Chondrocyte (in vitro differentiated cells): ENCODE measurements around the gene C3orf70. TPM values are rescaled to one million over a fixed set of nuclear protein-coding genes. Genes with fewer than 3 reads are reported as not detected.

Experiments
- DNase-seq: peaks from one replicate; pipeline ENCODE4 v3.0.0; 2021; ENCODE audit warnings: mixed read lengths, low spot score
- H3K27ac Mint-ChIP-seq: one replicate; pipeline ENCODE4 v1.8.0; 2021; ENCODE audit warnings: mild to moderate bottlenecking, moderate library complexity, mixed read lengths; ENCODE audit not compliant: unreplicated experiment
- H3K27me3 Mint-ChIP-seq: 2 replicates; pipeline ENCODE4 v1.8.0; 2021; ENCODE audit warnings: low read depth, mixed read lengths
- H3K36me3 Mint-ChIP-seq: 2 replicates; pipeline ENCODE4 v1.8.0; 2021; ENCODE audit warnings: low read depth, mixed read lengths
- H3K4me1 Mint-ChIP-seq: 2 replicates; pipeline ENCODE4 v1.8.0; 2021; ENCODE audit warnings: low read depth, mild to moderate bottlenecking, mixed read lengths
- H3K4me3 Mint-ChIP-seq: one replicate; pipeline ENCODE4 v1.8.0; 2021; ENCODE audit warnings: mild to moderate bottlenecking, moderate library complexity, mixed read lengths; ENCODE audit not compliant: unreplicated experiment
- H3K9me3 Mint-ChIP-seq: 2 replicates; pipeline ENCODE4 v1.8.0; 2021; ENCODE audit warnings: low read depth, mixed read lengths
- total RNA-seq: library from RNA; stranded (reverse); gene quantifications from 3 replicates; pipeline ENCODE4 v1.2.1, GENCODE V29; 2021
- TF ChIP-seq, protein P1 (sequence below): fragments of 200-600 bp; sonication (generic); IDR thresholded peaks from 2 replicates; pipeline ENCODE4 v1.5.0; 2021; ENCODE audit warnings: antibody characterized with exemption, mild to moderate bottlenecking, moderate library complexity

The C3orf70 gene
- total RNA-seq, 1 donor from 2014 or later, result 27.7 TPM

DNA sequence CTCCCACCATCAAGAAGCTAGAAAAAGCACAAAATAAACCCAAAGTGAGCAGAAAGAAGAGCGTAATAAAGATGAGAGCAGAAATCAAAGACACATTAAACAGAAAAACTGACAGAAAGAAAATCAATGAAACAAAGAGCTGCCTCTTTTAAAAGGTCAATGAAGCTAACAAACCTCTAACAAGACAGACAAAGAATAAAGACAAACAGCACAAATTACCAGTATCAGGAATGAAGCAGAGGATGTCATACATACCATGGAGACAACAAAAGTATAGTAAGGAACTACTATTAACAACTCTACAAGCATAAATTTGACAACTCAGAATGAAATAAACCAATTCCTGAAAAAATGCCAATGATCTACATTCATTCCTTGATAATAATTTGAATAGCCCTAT, 15.0 kb downstream of the C3orf70 start:
- TF ChIP-seq, protein P1, sequence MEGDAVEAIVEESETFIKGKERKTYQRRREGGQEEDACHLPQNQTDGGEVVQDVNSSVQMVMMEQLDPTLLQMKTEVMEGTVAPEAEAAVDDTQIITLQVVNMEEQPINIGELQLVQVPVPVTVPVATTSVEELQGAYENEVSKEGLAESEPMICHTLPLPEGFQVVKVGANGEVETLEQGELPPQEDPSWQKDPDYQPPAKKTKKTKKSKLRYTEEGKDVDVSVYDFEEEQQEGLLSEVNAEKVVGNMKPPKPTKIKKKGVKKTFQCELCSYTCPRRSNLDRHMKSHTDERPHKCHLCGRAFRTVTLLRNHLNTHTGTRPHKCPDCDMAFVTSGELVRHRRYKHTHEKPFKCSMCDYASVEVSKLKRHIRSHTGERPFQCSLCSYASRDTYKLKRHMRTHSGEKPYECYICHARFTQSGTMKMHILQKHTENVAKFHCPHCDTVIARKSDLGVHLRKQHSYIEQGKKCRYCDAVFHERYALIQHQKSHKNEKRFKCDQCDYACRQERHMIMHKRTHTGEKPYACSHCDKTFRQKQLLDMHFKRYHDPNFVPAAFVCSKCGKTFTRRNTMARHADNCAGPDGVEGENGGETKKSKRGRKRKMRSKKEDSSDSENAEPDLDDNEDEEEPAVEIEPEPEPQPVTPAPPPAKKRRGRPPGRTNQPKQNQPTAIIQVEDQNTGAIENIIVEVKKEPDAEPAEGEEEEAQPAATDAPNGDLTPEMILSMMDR, result no peak
- Mint-ChIP-seq H3K4me1 (peaks cover 10% of the 10 kb centered on the region), H3K36me3 (peaks cover 5% of the 10 kb centered on the region), H3K27ac (no peak overlapping the region), H3K27me3 (no peaks in the 10 kb centered on the region), H3K9me3 (no peaks in the 10 kb centered on the region), H3K4me3 (no peak overlapping the region)
- no peak for DNase-seq

DNA sequence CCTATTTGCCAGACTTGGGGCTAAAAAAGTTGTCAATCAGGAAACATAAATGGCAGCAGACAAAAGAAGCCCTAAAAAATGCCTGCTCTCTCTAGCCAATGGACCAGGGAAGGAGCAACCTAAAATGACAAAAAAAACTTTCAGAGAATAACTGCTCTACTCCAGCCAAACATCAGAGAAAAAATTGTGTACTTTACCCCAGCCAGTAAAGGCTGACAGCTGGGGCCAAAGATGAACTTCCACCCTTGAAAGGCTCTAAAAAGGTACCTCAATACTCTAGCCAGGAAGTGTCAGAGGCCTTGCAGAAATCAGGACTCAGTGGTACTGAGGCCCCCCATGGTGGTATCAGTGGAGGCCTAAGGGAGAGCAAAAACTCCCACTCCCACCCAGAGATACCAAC, 18.4 kb downstream of the C3orf70 start:
- Mint-ChIP-seq H3K4me3 (no peak overlapping the region), H3K4me1 (peaks cover 33% of the 10 kb centered on the region), H3K36me3 (peaks cover 5% of the 10 kb centered on the region), H3K27ac (no peak overlapping the region), H3K9me3 (no peaks in the 10 kb centered on the region), H3K27me3 (no peaks in the 10 kb centered on the region)
- no peak for DNase-seq
- TF ChIP-seq, protein P1, result no peak

DNA sequence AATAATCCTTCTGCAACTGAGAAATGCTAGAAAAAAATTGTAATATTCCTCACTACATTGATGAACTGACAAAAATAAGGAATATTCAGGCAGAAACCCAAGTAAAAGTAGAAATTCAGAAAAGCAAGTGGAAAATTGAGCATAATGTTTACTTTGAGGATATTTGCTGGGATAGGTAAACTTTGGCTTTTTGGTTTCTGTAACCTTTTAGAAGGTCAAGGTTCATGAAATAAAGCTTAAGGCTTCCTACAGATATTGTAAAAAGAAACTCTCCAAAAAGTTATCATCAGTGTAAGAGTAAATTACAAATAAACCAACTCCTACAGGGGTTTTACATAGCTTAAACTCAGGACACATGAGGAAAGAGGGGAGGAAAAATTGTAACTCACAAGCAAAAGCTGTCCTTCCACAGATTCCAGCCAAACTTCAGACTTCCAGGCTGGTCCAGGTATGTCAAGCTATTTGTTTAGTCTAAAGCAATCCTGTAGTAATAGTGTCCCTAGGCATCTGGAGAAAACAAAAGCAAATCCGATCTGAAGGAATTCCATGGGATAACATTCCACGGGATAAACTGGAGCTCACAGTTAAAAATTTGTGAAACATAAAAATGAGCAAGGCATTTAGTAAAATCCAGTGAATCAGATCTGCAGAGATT, 21.1 kb downstream of the C3orf70 start:
- no peaks in the 10 kb centered on the region for H3K9me3 Mint-ChIP-seq
- H3K27me3 Mint-ChIP-seq, result no peaks in the 10 kb centered on the region
- no peak overlapping the region for H3K4me3 Mint-ChIP-seq
- H3K27ac Mint-ChIP-seq, result peak overlapping the region; percentile 42
- peaks cover 37% of the 10 kb centered on the region for H3K4me1 Mint-ChIP-seq
- TF ChIP-seq, protein P1, result no peak
- H3K36me3 Mint-ChIP-seq, result peaks cover 1% of the 10 kb centered on the region
- no peak for DNase-seq

DNA sequence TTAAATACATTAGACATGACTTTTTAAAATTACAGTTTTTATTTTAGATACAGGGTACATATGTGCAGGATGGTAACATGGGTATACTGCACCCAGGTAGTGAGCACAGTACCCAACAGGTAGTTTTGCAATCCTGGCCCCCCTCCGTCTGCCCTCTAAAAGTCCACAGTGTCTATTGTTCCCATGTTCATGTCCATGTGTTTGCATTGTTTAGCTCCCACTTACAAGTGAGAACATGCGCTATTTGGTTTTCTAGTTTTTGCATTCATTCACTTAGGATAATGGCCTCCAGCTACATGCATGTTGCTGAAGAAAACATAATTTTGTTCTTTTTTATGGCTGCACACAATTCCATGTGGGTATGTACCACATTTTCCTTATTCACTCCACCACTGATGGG, 23.8 kb downstream of the C3orf70 start:
- H3K27ac Mint-ChIP-seq, result no peak overlapping the region
- no peaks in the 10 kb centered on the region for H3K9me3 Mint-ChIP-seq
- no peak overlapping the region for H3K4me3 Mint-ChIP-seq
- no peak for DNase-seq
- H3K4me1 Mint-ChIP-seq, result peaks cover 29% of the 10 kb centered on the region
- H3K27me3 Mint-ChIP-seq, result no peaks in the 10 kb centered on the region
- TF ChIP-seq, protein P1, result no peak
- no peaks in the 10 kb centered on the region for H3K36me3 Mint-ChIP-seq

DNA sequence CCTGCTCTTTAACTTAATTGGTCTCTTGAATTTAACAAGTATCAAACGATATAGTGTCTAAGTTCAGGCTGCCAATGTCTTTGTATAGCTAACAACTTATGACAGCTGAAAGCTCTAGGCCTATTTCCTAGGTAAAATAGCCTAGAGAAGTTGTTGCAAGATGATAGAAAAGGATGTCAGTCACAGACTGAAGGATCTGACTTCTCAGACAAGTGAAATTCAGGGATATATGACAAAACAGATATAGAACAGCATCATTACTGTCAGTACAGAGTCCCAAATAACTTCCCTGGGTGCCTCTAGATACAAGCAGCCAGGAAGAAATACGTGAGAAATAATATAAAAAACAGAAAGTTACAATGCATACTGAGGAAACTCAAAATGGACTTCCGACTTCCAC, 26.7 kb downstream of the C3orf70 start:
- no peaks in the 10 kb centered on the region for H3K27me3 Mint-ChIP-seq
- TF ChIP-seq, protein P1, result no peak
- H3K4me3 Mint-ChIP-seq, result no peak overlapping the region
- H3K9me3 Mint-ChIP-seq, result peaks cover 4% of the 10 kb centered on the region
- peaks cover 14% of the 10 kb centered on the region for H3K4me1 Mint-ChIP-seq
- DNase-seq, result no peak
- peaks cover 3% of the 10 kb centered on the region for H3K36me3 Mint-ChIP-seq
- H3K27ac Mint-ChIP-seq, result no peak overlapping the region
